ENCODE data around the gene PCNA. TPM values are rescaled to one million over a fixed set of nuclear protein-coding genes. Genes with fewer than 3 reads are reported as not detected.

Gene PCNA
- total and polyA plus RNA-seq, 9 of the 15 experiments (the other 6 are each of a cell fraction or from before 2014, with no cell fraction given), result 213 to 390 (median 291) TPM

GRCh38 chr20:5119435-5120184 is at the start of gene PCNA (continued):
- peak; percentile 51; the same call in 1 of the 2 replicates for TF ChIP-seq STAT6 (CRISPR knock-in tag; IDR thresholded peaks at IDR 0.05)
- no peak for TF ChIP-seq ZKSCAN1 (IDR thresholded peaks at IDR 0.05; ENCODE audit: low read depth, low read length)
- peak; percentile 95 for TF ChIP-seq GMEB1 (CRISPR knock-in tag; IDR thresholded peaks at IDR 0.05)
- TF ChIP-seq ARID3A (IDR thresholded peaks at IDR 0.05; ENCODE audit: borderline replicate concordance, low read depth, low read length), result no peak
- peak; percentile 20 for TF ChIP-seq CCNT2 (IDR thresholded peaks at IDR 0.05; ENCODE audit: borderline replicate concordance, extremely low read depth, insufficient read length, low read depth, low read length)
- peak; percentile 92 for TF ChIP-seq ZEB2 (IDR thresholded peaks at IDR 0.05)
- TF ChIP-seq SIN3A (IDR thresholded peaks at IDR 0.05; ENCODE audit: borderline replicate concordance in 2 of 2, control insufficient read depth in 1 of 2, low read depth in 2 of 2, low read length in 2 of 2), result no peak; a peak in 2 of 4 replicates
- peak; percentile 82 for TF ChIP-seq E2F8 (IDR thresholded peaks at IDR 0.05; ENCODE audit: low read depth, partially characterized antibody)
- peak; percentile 98 for TF ChIP-seq RERE (CRISPR knock-in tag; IDR thresholded peaks at IDR 0.05; ENCODE audit: borderline replicate concordance)
- no peak for TF ChIP-seq MCM5 (IDR thresholded peaks at IDR 0.05; ENCODE audit: low read depth)

Measured in K562 (cell line).